SU-DHL-6 (cell line): Measurements from ENCODE around the gene GDI1.

ENCODE experiments used
- H2AFZ ChIP-seq: fragments of 200-600 bp; sonication (generic); 2 replicates; pipeline ENCODE4 v1.6.1; 2014; ENCODE audit warnings: low read depth, mild to moderate bottlenecking, moderate library complexity, mixed read lengths, antibody characterized with exemption, low read length; ENCODE audit not compliant: severe bottlenecking
- H3F3A ChIP-seq: fragments of 200-600 bp; shearing (Covaris generic); 2 replicates; pipeline ENCODE4 v1.6.0; 2016; ENCODE audit warnings: antibody characterized with exemption, mild to moderate bottlenecking; ENCODE audit not compliant: insufficient read depth
- H3K27ac ChIP-seq: fragments of 200-600 bp; sonication (generic); 2 replicates; pipeline ENCODE4 v1.5.1; 2016; ENCODE audit warnings: low read depth, mild to moderate bottlenecking, low read length, moderate library complexity, mixed read lengths
- H3K27me3 ChIP-seq: fragments of 200-600 bp; sonication (generic), shearing (Covaris generic); 2 replicates; pipeline ENCODE4 v1.6.0; 2014; ENCODE audit warnings: mild to moderate bottlenecking, low read length
- H3K36me3 ChIP-seq: fragments of 200-600 bp; sonication (generic); 2 replicates; pipeline ENCODE4 v1.6.1; 2014; ENCODE audit warnings: mild to moderate bottlenecking, low read length, mixed read lengths
- H3K4me2 ChIP-seq: fragments of 300-600, 200-600 bp; shearing (Covaris generic), sonication (generic); 2 replicates; pipeline ENCODE4 v1.6.0; 2014; ENCODE audit warnings: low read length, low read depth, mild to moderate bottlenecking; ENCODE audit not compliant: poor library complexity, severe bottlenecking
- H3K4me3 ChIP-seq: fragments of 200-600 bp; sonication (generic); 2 replicates; pipeline ENCODE4 v1.5.1; 2014; ENCODE audit warnings: antibody characterized with exemption, low read length, mild to moderate bottlenecking, mixed read lengths; ENCODE audit not compliant: insufficient read depth, poor library complexity, severe bottlenecking
- H3K79me2 ChIP-seq: fragments of 200-600 bp; sonication (generic); 2 replicates; pipeline ENCODE4 v1.6.1; 2014; ENCODE audit warnings: mild to moderate bottlenecking, low read length, moderate library complexity; ENCODE audit not compliant: insufficient read depth
- H3K9ac ChIP-seq: fragments of 200-600 bp; sonication (generic); 2 replicates; pipeline ENCODE4 v1.7.0; 2014; ENCODE audit warnings: mild to moderate bottlenecking, low read length
- H3K9me2 ChIP-seq: fragments of 200-600 bp; sonication (generic); replicated peaks from 2 replicates; pipeline ENCODE4 v1.6.1; 2014; ENCODE audit warnings: low read length; ENCODE audit not compliant: insufficient read depth
- H3K9me3 ChIP-seq: fragments of 200-600 bp; sonication (generic); 2 replicates; pipeline ENCODE4 v1.6.1; 2014; ENCODE audit warnings: low read length, mixed read lengths; ENCODE audit not compliant: insufficient read depth
- H4K20me1 ChIP-seq: fragments of 200-600 bp; sonication (generic); 2 replicates; pipeline ENCODE4 v1.6.1; 2014; ENCODE audit warnings: low read depth, mild to moderate bottlenecking, antibody characterized with exemption, low read length, moderate library complexity, mixed read lengths
- EZH2phosphoT487 ChIP-seq: fragments of 200-600 bp; sonication (generic), shearing (Covaris generic); conservative IDR thresholded peaks from 2 replicates; pipeline ENCODE4 v1.6.1; 2018; ENCODE audit warnings: mild to moderate bottlenecking, antibody characterized with exemption, low read length, moderate library complexity, mixed read lengths
- TF ChIP-seq, protein P1 (sequence below): fragments of 200-600 bp; sonication (generic); IDR thresholded peaks from one replicate; pipeline ENCODE4 v1.5.1; 2017; ENCODE audit warnings: antibody characterized with exemption, mild to moderate bottlenecking, low read length, moderate library complexity; ENCODE audit not compliant: insufficient read depth, poor library complexity, severe bottlenecking

Gene GDI1

DNA sequence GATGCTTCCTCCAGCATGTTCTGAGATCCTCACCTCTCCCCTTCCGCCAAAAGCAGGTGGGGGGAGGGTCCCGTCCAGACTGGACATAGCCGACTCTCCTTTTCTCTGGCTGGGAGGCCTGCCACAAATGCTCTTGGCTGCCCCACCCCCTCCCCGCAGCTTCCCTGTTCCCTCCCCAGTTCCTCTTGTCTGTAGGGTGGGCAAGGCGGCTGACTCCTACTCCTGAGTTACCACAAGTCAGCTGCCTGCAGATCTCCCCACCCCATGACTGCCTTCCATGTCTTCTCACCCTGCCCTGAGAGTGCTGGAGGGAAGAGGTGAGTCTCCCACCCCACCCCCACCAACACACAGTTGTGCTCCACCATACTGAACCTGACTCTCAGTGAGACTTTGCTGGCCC, 5.6 kb upstream of the GDI1 start:
- H3K9me2 ChIP-seq = no peaks in the 10 kb centered on the region
- no peaks in the 10 kb centered on the region for H3K27me3 ChIP-seq
- peaks cover 9% of the 10 kb centered on the region; the same call in 1 of the 2 replicates for H3K79me2 ChIP-seq
- no peaks in the 10 kb centered on the region for H3K9me3 ChIP-seq
- H3K4me3 ChIP-seq = no peak overlapping the region
- no peak for TF ChIP-seq EZH2phosphoT487
- TF ChIP-seq, protein P1, sequence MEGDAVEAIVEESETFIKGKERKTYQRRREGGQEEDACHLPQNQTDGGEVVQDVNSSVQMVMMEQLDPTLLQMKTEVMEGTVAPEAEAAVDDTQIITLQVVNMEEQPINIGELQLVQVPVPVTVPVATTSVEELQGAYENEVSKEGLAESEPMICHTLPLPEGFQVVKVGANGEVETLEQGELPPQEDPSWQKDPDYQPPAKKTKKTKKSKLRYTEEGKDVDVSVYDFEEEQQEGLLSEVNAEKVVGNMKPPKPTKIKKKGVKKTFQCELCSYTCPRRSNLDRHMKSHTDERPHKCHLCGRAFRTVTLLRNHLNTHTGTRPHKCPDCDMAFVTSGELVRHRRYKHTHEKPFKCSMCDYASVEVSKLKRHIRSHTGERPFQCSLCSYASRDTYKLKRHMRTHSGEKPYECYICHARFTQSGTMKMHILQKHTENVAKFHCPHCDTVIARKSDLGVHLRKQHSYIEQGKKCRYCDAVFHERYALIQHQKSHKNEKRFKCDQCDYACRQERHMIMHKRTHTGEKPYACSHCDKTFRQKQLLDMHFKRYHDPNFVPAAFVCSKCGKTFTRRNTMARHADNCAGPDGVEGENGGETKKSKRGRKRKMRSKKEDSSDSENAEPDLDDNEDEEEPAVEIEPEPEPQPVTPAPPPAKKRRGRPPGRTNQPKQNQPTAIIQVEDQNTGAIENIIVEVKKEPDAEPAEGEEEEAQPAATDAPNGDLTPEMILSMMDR = no peak
- no peak overlapping the region for H3K27ac ChIP-seq
- H3K4me2 ChIP-seq = no peak overlapping the region
- H4K20me1 ChIP-seq = no peaks in the 10 kb centered on the region
- peaks cover 5% of the 10 kb centered on the region; the same call in 1 of the 2 replicates for H3F3A ChIP-seq
- no peak overlapping the region for H3K9ac ChIP-seq
- no peak overlapping the region for H2AFZ ChIP-seq
- no peaks in the 10 kb centered on the region for H3K36me3 ChIP-seq

DNA sequence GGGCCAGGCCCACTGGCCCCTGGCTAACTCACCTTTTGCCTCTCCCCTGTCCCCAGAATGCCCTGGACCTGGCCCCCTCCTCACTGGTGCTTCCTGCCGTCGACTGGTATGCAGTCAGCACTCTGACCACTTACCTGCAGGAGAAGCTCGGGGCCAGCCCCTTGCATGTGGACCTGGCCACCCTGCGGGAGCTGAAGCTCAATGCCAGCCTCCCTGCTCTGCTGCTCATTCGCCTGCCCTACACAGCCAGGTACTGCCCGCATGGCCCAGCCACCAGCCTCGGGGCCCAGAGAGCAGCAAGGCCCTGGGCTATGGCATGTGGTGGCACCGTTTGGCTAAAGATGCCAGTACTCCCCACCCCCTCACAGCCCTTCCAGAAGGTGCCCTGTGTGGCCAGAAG, 4.7 kb upstream of the GDI1 start:
- no peaks in the 10 kb centered on the region for H3K27me3 ChIP-seq
- peaks cover 10% of the 10 kb centered on the region; the same call in 1 of the 2 replicates for H3K79me2 ChIP-seq
- H3K4me2 ChIP-seq = no peak overlapping the region

DNA sequence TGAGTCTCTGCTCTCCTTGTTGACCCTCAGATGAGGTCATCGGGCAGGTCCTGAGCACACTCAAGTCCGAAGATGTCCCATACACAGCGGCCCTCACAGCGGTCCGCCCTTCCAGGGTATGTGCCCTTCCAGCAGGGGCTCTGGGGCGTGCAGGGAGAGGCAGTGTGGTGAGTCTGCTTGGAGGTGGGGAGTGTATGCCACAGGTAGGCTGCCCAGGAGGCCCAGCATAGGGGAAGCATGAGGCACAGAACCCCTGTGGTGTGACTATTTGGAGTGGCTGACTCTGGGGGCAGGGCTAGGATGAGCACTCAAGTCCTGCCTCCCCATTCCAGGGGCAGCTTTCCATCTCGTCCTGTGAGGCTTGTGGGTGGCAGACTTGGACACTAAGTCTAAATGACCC, 3.3 kb upstream of the GDI1 start:
- Histone ChIP-seq H3K36me3 (no peaks in the 10 kb centered on the region), H3F3A (peaks cover 5% of the 10 kb centered on the region; the same call in 1 of the 2 replicates)

More for the DNA sequence above, 4.7 kb upstream of the GDI1 start:
- Histone ChIP-seq H4K20me1 (no peaks in the 10 kb centered on the region), H3K9ac (no peak overlapping the region), H3K27ac (no peak overlapping the region), H3K36me3 (no peaks in the 10 kb centered on the region), H3K4me3 (no peak overlapping the region), H3F3A (peaks cover 5% of the 10 kb centered on the region; the same call in 1 of the 2 replicates), H3K9me3 (no peaks in the 10 kb centered on the region), H2AFZ (no peak overlapping the region), H3K9me2 (no peaks in the 10 kb centered on the region)
- TF ChIP-seq, protein P1 = no peak
- TF ChIP-seq EZH2phosphoT487 = no peak

More for the DNA sequence above, 3.3 kb upstream of the GDI1 start:
- Histone ChIP-seq H3K9ac (no peak overlapping the region), H2AFZ (no peak overlapping the region), H3K79me2 (peaks cover 23% of the 10 kb centered on the region), H4K20me1 (no peaks in the 10 kb centered on the region), H3K9me3 (no peaks in the 10 kb centered on the region), H3K4me3 (no peak overlapping the region), H3K27me3 (no peaks in the 10 kb centered on the region), H3K27ac (no peak overlapping the region), H3K4me2 (no peak overlapping the region), H3K9me2 (no peaks in the 10 kb centered on the region)
- TF ChIP-seq, protein P1 = no peak
- no peak for TF ChIP-seq EZH2phosphoT487
